ENCODE results near the gene FER. TPM values are rescaled to one million over a fixed set of nuclear protein-coding genes. Genes with fewer than 3 reads are reported as not detected.

Gene FER
- total and polyA plus RNA-seq, 10 of the 15 experiments (the other 5 are each of a cell fraction or from before 2014, with no cell fraction given): 4.4 to 19.1 (median 9.6) TPM

DNA sequence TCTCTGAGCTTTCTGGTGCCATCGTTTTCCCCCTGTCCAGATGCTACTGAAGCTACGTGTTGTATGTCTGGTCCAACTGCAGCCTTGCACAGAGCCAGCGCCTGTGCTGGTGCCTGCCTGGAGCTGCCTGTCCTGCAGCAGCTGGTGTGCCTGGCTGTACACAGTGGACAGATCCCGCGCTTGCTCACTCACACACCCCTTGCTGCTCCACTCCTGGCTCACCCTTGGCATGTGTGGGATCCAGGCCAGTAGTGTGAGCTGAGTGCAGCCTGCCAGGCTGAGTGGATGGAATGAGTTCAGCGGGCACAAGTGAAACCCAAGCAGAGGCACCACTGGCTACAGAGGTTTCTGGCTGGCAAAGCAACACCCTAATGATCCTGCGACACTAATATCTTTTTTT lies 40.4 kb downstream of the FER start:
- no peaks in the 10 kb centered on the region for H4K20me1 ChIP-seq (ENCODE audit: control insufficient read depth, insufficient read depth)
- no peaks in the 10 kb centered on the region for H3K79me2 ChIP-seq (ENCODE audit: control insufficient read depth, insufficient read depth, low read length)
- H3K36me3 ChIP-seq (ENCODE audit: control insufficient read depth in 2 of 2, insufficient read depth in 2 of 2, low read length in 1 of 2): peaks cover 0 to 4% of the 10 kb centered on the region in 2 experiments; a peak in 2 of 4 replicates
- no peak for DNase-seq (ENCODE audit: low read depth, low spot score)
- WGBS (ENCODE audit: insufficient coverage, insufficient replicate concordance, low lambda C conversion rate, missing lambda C conversion rate): 98% methylated on average over 7 of the region's 7 CpGs
- TF ChIP-seq CREB1 (IDR thresholded peaks at IDR 0.05; ENCODE audit: low read depth) (no peak), NFIC (IDR thresholded peaks at IDR 0.05; ENCODE audit: low read depth, low read length) (no peak), POLR2AphosphoS2 (IDR thresholded peaks at IDR 0.05; ENCODE audit: low read depth, low read length) (no peak), RFX5 (IDR thresholded peaks at IDR 0.05; ENCODE audit: low read depth, low read length) (no peak), ZNF274 (IDR thresholded peaks at IDR 0.05; ENCODE audit: insufficient read depth, insufficient read length) (no peak), NR2F1 (conservative IDR thresholded peaks at IDR 0.05) (no peak), RAD21 (IDR thresholded peaks at IDR 0.05; ENCODE audit: insufficient read depth, low read depth, low read length) (no peak), KAT2A (conservative IDR thresholded peaks at IDR 0.05; ENCODE audit: control insufficient read depth, low read depth, low read length) (no peak), POU2F2 (IDR thresholded peaks at IDR 0.05; ENCODE audit: borderline replicate concordance, low read depth, low read length) (no peak)
- H3K27me3 ChIP-seq (replicated peaks in 1 of 2; ENCODE audit: control insufficient read depth in 2 of 2, insufficient read depth in 2 of 2, low read length in 1 of 2): no peaks in the 10 kb centered on the region
- in situ Hi-C loops (cut with MboI) (no loop called here), intact Hi-C loops (cut with micrococcal nuclease; ENCODE audit: unreplicated experiment) (no loop called here)
- no peak overlapping the region for H3K9ac ChIP-seq (ENCODE audit: control insufficient read depth, insufficient read depth, low read length)
- no peak overlapping the region for H3K4me3 ChIP-seq
- H3K27ac ChIP-seq (ENCODE audit: control insufficient read depth, insufficient read depth): no peak overlapping the region
- ChIA-PET RAD21 (ENCODE audit: unreplicated experiment) (no interaction called here), SMC1A (ENCODE audit: uncharacterized antibody, unreplicated experiment) (no interaction called here), CTCF (no interaction called here), POLR2A (no interaction called here)
- peaks cover 13% of the 10 kb centered on the region; the same call in 2 of the 3 replicates for H3K9me3 ChIP-seq (replicated peaks; ENCODE audit: control insufficient read depth, insufficient read depth, low read length)
- BruUV-seq (replicated peaks): no TSS peak
- H3K4me2 ChIP-seq (ENCODE audit: control insufficient read depth, insufficient read depth): no peak overlapping the region
- H2AFZ ChIP-seq (ENCODE audit: control insufficient read depth, low read depth, low read length): no peak overlapping the region
- no peaks in the 10 kb centered on the region for H3K4me1 ChIP-seq (ENCODE audit: control insufficient read depth, insufficient read depth, low read length)
- no peak for FAIRE-seq
- no peak for ATAC-seq

- in situ Hi-C loops (cut with MboI) (no loop called here), intact Hi-C loops (cut with micrococcal nuclease; ENCODE audit: unreplicated experiment) (no loop called here)
- ChIA-PET POLR2A (no interaction called here), SMC1A (ENCODE audit: uncharacterized antibody, unreplicated experiment) (interaction anchor here (0.6 to 1.7 kb wide), 3 partner anchors 11 to 190 kb away, joined by 3 read pairs; no protein-coding TSS in a partner anchor), CTCF (interaction anchor here (1.3 to 1.5 kb wide), 2 partner anchors 12 to 40 kb away, joined by 3 to 4 read pairs; no protein-coding TSS in a partner anchor), RAD21 (ENCODE audit: unreplicated experiment) (no interaction called here)
- H4K20me1 ChIP-seq (ENCODE audit: control insufficient read depth, insufficient read depth): no peaks in the 10 kb centered on the region
- peaks cover 2% of the 10 kb centered on the region; the same call in 1 of the 2 replicates for H3K4me1 ChIP-seq (ENCODE audit: control insufficient read depth, insufficient read depth, low read length)
- no peaks in the 10 kb centered on the region; the same call in 1 of the 2 replicates for H3K79me2 ChIP-seq (ENCODE audit: control insufficient read depth, insufficient read depth, low read length)
- FAIRE-seq (no peak), DNase-seq (ENCODE audit: low read depth, low spot score) (no peak), ATAC-seq (no peak)
- H3K27me3 ChIP-seq (replicated peaks in 1 of 2; ENCODE audit: control insufficient read depth in 2 of 2, insufficient read depth in 2 of 2, low read length in 1 of 2): no peaks in the 10 kb centered on the region
- no peak overlapping the region for H3K4me3 ChIP-seq
- H3K9me3 ChIP-seq (replicated peaks; ENCODE audit: control insufficient read depth, insufficient read depth, low read length): peaks cover under 1% of the 10 kb centered on the region; the same call in 1 of the 3 replicates
- no peak overlapping the region for H3K4me2 ChIP-seq (ENCODE audit: control insufficient read depth, insufficient read depth)
- BruUV-seq (replicated peaks): no TSS peak
- no peak overlapping the region for H3K27ac ChIP-seq (ENCODE audit: control insufficient read depth, insufficient read depth)
- H3K9ac ChIP-seq (ENCODE audit: control insufficient read depth, insufficient read depth, low read length): no peak overlapping the region
- no peak overlapping the region for H2AFZ ChIP-seq (ENCODE audit: control insufficient read depth, low read depth, low read length)
- 95% methylated on average over 5 of the region's 5 CpGs for WGBS (ENCODE audit: insufficient coverage, insufficient replicate concordance, low lambda C conversion rate, missing lambda C conversion rate)
- peaks cover 0 to 2% of the 10 kb centered on the region in 2 experiments; a peak in 2 of 4 replicates for H3K36me3 ChIP-seq (ENCODE audit: control insufficient read depth in 2 of 2, insufficient read depth in 2 of 2, low read length in 1 of 2)
- TF ChIP-seq HSF1 (IDR thresholded peaks at IDR 0.05; ENCODE audit: low read depth, low read length) (no peak), DPF2 (IDR thresholded peaks at IDR 0.05) (no peak), IRF4 (IDR thresholded peaks at IDR 0.05; ENCODE audit: low read depth, low read length) (no peak), KLF5 (IDR thresholded peaks at IDR 0.05; ENCODE audit: partially characterized antibody) (no peak), RAD21 (IDR thresholded peaks at IDR 0.05; ENCODE audit: insufficient read depth, low read depth, low read length) (no peak), MAX (IDR thresholded peaks at IDR 0.05; ENCODE audit: low read depth, low read length) (no peak)
- TF ChIP-seq, protein P1, sequence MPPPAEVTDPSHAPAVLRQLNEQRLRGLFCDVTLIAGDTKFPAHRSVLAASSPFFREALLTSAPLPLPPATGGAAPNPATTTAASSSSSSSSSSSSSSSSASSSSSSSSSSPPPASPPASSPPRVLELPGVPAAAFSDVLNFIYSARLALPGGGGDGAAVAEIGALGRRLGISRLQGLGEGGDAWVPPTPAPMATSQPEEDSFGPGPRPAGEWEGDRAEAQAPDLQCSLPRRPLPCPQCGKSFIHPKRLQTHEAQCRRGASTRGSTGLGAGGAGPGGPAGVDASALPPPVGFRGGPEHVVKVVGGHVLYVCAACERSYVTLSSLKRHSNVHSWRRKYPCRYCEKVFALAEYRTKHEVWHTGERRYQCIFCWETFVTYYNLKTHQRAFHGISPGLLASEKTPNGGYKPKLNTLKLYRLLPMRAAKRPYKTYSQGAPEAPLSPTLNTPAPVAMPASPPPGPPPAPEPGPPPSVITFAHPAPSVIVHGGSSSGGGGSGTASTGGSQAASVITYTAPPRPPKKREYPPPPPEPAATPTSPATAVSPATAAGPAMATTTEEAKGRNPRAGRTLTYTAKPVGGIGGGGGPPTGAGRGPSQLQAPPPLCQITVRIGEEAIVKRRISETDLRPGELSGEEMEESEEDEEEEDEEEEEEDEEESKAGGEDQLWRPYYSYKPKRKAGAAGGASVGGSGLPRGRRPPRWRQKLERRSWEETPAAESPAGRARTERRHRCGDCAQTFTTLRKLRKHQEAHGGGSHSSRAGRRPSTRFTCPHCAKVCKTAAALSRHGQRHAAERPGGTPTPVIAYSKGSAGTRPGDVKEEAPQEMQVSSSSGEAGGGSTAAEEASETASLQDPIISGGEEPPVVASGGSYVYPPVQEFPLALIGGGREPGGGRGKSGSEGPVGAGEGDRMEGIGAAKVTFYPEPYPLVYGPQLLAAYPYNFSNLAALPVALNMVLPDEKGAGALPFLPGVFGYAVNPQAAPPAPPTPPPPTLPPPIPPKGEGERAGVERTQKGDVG (CRISPR knock-in tag; IDR thresholded peaks at IDR 0.05): no peak
These were observed 45.5 kb downstream of the FER start for GRCh38 chr5:108793207-108793606.
